ENCODE measurements around the gene RPL22L1.

DNA sequence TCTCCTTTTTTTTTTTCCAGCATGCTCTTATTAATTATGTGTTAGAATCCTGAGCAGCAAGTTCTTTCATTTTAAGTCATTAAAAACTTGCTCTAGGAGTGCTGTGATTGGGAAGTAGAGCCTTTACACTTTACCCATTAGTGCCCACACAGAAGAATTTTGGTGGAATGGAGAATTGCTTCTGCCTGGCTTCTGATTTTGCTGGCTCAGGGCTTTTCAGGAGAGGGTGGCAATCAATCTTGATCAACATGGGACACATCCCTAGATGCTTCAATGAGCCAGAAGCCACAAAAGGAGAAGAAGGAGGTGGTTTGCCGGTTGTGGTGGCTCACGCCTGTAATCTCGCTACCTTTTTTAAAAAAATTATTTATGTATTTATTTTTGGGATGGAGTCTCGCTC is 39.4 kb downstream of the RPL22L1 start:
- TF ChIP-seq, protein P1, sequence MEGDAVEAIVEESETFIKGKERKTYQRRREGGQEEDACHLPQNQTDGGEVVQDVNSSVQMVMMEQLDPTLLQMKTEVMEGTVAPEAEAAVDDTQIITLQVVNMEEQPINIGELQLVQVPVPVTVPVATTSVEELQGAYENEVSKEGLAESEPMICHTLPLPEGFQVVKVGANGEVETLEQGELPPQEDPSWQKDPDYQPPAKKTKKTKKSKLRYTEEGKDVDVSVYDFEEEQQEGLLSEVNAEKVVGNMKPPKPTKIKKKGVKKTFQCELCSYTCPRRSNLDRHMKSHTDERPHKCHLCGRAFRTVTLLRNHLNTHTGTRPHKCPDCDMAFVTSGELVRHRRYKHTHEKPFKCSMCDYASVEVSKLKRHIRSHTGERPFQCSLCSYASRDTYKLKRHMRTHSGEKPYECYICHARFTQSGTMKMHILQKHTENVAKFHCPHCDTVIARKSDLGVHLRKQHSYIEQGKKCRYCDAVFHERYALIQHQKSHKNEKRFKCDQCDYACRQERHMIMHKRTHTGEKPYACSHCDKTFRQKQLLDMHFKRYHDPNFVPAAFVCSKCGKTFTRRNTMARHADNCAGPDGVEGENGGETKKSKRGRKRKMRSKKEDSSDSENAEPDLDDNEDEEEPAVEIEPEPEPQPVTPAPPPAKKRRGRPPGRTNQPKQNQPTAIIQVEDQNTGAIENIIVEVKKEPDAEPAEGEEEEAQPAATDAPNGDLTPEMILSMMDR (conservative IDR thresholded peaks at IDR 0.05) = no peak
- no peak for TF ChIP-seq EZH2 (IDR thresholded peaks at IDR 0.05; ENCODE audit: low read depth)

Data from PC-9 (cell line).